ENCODE data around the gene TOP3B.

The TOP3B gene

GRCh38 chr22:21939461-21939913, 43.1 kb downstream of the TOP3B start:
- no peak for TF ChIP-seq CEBPB (IDR thresholded peaks at IDR 0.05)
- no peak for TF ChIP-seq EGR1 (IDR thresholded peaks at IDR 0.05)
- TF ChIP-seq TAF1 (IDR thresholded peaks at IDR 0.05; ENCODE audit: low read depth), result no peak
- no peak for TF ChIP-seq EP300 (IDR thresholded peaks at IDR 0.05; ENCODE audit: borderline replicate concordance)
- no peak for TF ChIP-seq CREB1 (IDR thresholded peaks at IDR 0.05; ENCODE audit: low read depth)
- TF ChIP-seq YY1 (IDR thresholded peaks at IDR 0.05; ENCODE audit: low read depth), result no peak
- TF ChIP-seq FOXM1 (IDR thresholded peaks at IDR 0.05; ENCODE audit: borderline replicate concordance, low read depth), result no peak
- TF ChIP-seq, protein P1, sequence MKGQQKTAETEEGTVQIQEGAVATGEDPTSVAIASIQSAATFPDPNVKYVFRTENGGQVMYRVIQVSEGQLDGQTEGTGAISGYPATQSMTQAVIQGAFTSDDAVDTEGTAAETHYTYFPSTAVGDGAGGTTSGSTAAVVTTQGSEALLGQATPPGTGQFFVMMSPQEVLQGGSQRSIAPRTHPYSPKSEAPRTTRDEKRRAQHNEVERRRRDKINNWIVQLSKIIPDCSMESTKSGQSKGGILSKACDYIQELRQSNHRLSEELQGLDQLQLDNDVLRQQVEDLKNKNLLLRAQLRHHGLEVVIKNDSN (IDR thresholded peaks at IDR 0.05), result no peak
- TF ChIP-seq TCF12 (IDR thresholded peaks at IDR 0.05; ENCODE audit: low read depth), result no peak
- no peak for TF ChIP-seq TEAD4 (IDR thresholded peaks at IDR 0.05)
- TF ChIP-seq RAD21 (IDR thresholded peaks at IDR 0.05; ENCODE audit: low read depth), result no peak
- no peak for TF ChIP-seq ZBTB7A (IDR thresholded peaks at IDR 0.05; ENCODE audit: low read depth)
- no peak for TF ChIP-seq REST (IDR thresholded peaks at IDR 0.05; ENCODE audit: low read depth)
- TF ChIP-seq NFIC (IDR thresholded peaks at IDR 0.05), result no peak
- TF ChIP-seq, protein P2, sequence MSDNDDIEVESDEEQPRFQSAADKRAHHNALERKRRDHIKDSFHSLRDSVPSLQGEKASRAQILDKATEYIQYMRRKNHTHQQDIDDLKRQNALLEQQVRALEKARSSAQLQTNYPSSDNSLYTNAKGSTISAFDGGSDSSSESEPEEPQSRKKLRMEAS (IDR thresholded peaks at IDR 0.05), result no peak

- TF ChIP-seq TCF12 (IDR thresholded peaks at IDR 0.05; ENCODE audit: low read depth) (no peak), NFIC (IDR thresholded peaks at IDR 0.05) (no peak), FOXM1 (IDR thresholded peaks at IDR 0.05; ENCODE audit: borderline replicate concordance, low read depth) (no peak), CREB1 (IDR thresholded peaks at IDR 0.05; ENCODE audit: low read depth) (no peak), CEBPB (IDR thresholded peaks at IDR 0.05) (no peak), RAD21 (IDR thresholded peaks at IDR 0.05; ENCODE audit: low read depth) (no peak), EGR1 (IDR thresholded peaks at IDR 0.05) (no peak)
- TF ChIP-seq, protein P2 (IDR thresholded peaks at IDR 0.05), result no peak
These were observed 43.7 kb downstream of the TOP3B start for GRCh38 chr22:21938906-21939305.

- no peak for TF ChIP-seq REST (IDR thresholded peaks at IDR 0.05; ENCODE audit: low read depth)
- TF ChIP-seq, protein P1 (IDR thresholded peaks at IDR 0.05), result no peak
- TF ChIP-seq TEAD4 (IDR thresholded peaks at IDR 0.05), result peak; percentile 58; the same call in 1 of the 2 replicates
- TF ChIP-seq CREB1 (IDR thresholded peaks at IDR 0.05; ENCODE audit: low read depth), result no peak
- TF ChIP-seq EGR1 (IDR thresholded peaks at IDR 0.05), result no peak
- peak; percentile 82 for TF ChIP-seq YY1 (IDR thresholded peaks at IDR 0.05; ENCODE audit: low read depth)
- no peak for TF ChIP-seq EP300 (IDR thresholded peaks at IDR 0.05; ENCODE audit: borderline replicate concordance)
- TF ChIP-seq RAD21 (IDR thresholded peaks at IDR 0.05; ENCODE audit: low read depth), result peak; percentile 79
- peak; percentile 76; the same call in 1 of the 2 replicates for TF ChIP-seq NFIC (IDR thresholded peaks at IDR 0.05)
- TF ChIP-seq, protein P2 (IDR thresholded peaks at IDR 0.05), result peak; percentile 90
- TF ChIP-seq ZBTB7A (IDR thresholded peaks at IDR 0.05; ENCODE audit: low read depth), result peak; percentile 96
- peak; percentile 49; the same call in 1 of the 2 replicates for TF ChIP-seq TAF1 (IDR thresholded peaks at IDR 0.05; ENCODE audit: low read depth)
- no peak for TF ChIP-seq CEBPB (IDR thresholded peaks at IDR 0.05)
- TF ChIP-seq TCF12 (IDR thresholded peaks at IDR 0.05; ENCODE audit: low read depth), result peak; percentile 59
- TF ChIP-seq FOXM1 (IDR thresholded peaks at IDR 0.05; ENCODE audit: borderline replicate concordance, low read depth), result no peak
These were observed 44.3 kb downstream of the TOP3B start for GRCh38 chr22:21938071-21938822.

- TF ChIP-seq REST (IDR thresholded peaks at IDR 0.05; ENCODE audit: low read depth), result no peak
- TF ChIP-seq, protein P1 (IDR thresholded peaks at IDR 0.05), result no peak
- TF ChIP-seq TEAD4 (IDR thresholded peaks at IDR 0.05), result no peak
- no peak for TF ChIP-seq EGR1 (IDR thresholded peaks at IDR 0.05)
- TF ChIP-seq CEBPB (IDR thresholded peaks at IDR 0.05), result no peak
- TF ChIP-seq ZBTB7A (IDR thresholded peaks at IDR 0.05; ENCODE audit: low read depth), result no peak
- no peak for TF ChIP-seq NFIC (IDR thresholded peaks at IDR 0.05)
- TF ChIP-seq FOXM1 (IDR thresholded peaks at IDR 0.05; ENCODE audit: borderline replicate concordance, low read depth), result no peak
- no peak for TF ChIP-seq EP300 (IDR thresholded peaks at IDR 0.05; ENCODE audit: borderline replicate concordance)
- TF ChIP-seq TAF1 (IDR thresholded peaks at IDR 0.05; ENCODE audit: low read depth), result no peak
- TF ChIP-seq, protein P2 (IDR thresholded peaks at IDR 0.05), result no peak
- no peak for TF ChIP-seq YY1 (IDR thresholded peaks at IDR 0.05; ENCODE audit: low read depth)
- TF ChIP-seq RAD21 (IDR thresholded peaks at IDR 0.05; ENCODE audit: low read depth), result no peak
- TF ChIP-seq TCF12 (IDR thresholded peaks at IDR 0.05; ENCODE audit: low read depth), result no peak
- no peak for TF ChIP-seq CREB1 (IDR thresholded peaks at IDR 0.05; ENCODE audit: low read depth)
These were observed 44.8 kb downstream of the TOP3B start for GRCh38 chr22:21937821-21938070.

All from Ishikawa (cell line).